Measurements from ENCODE around the gene GPR158.

The GPR158 gene

DNA sequence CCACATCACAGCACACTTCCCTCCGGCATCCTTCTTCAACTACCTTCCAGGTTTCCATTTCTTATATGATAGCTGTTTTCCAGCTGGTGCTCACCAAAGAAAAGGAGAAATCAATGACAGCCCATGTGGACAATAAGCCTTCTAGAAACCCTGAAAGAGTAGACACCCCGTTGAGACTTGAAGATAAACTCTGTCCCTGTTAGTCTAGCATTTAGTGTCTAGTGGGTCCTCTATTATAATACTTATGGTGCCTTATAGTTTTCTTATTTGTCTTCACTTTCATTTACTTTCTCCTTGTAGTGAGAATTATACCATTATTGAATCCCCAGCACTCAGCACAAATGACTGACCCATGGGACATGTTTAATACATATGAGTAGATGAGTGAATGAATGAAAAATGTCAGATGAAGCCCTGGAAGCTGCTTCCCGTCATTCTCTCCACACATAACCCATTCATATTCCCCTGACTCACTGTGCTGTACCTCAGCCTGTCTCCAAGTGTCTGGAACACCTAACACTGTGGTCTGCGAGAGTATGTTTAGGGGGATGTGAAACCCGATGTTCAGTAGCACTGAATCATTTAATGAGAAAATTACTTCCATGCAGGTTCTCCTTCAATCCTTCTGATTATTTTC is 377.6 kb downstream of the GPR158 start:
- no peak overlapping the region for H3K4me3 ChIP-seq (ENCODE audit: low read depth, low read length)
- H3K27me3 ChIP-seq = no peaks in the 10 kb centered on the region
- H3K9me3 ChIP-seq = no peaks in the 10 kb centered on the region
- no peaks in the 10 kb centered on the region for H3K4me1 ChIP-seq
- TF ChIP-seq, protein P1, sequence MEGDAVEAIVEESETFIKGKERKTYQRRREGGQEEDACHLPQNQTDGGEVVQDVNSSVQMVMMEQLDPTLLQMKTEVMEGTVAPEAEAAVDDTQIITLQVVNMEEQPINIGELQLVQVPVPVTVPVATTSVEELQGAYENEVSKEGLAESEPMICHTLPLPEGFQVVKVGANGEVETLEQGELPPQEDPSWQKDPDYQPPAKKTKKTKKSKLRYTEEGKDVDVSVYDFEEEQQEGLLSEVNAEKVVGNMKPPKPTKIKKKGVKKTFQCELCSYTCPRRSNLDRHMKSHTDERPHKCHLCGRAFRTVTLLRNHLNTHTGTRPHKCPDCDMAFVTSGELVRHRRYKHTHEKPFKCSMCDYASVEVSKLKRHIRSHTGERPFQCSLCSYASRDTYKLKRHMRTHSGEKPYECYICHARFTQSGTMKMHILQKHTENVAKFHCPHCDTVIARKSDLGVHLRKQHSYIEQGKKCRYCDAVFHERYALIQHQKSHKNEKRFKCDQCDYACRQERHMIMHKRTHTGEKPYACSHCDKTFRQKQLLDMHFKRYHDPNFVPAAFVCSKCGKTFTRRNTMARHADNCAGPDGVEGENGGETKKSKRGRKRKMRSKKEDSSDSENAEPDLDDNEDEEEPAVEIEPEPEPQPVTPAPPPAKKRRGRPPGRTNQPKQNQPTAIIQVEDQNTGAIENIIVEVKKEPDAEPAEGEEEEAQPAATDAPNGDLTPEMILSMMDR (IDR thresholded peaks at IDR 0.05; ENCODE audit: low read depth, low read length) = no peak
- no peaks in the 10 kb centered on the region for H3K36me3 ChIP-seq
- no peak for DNase-seq

DNA sequence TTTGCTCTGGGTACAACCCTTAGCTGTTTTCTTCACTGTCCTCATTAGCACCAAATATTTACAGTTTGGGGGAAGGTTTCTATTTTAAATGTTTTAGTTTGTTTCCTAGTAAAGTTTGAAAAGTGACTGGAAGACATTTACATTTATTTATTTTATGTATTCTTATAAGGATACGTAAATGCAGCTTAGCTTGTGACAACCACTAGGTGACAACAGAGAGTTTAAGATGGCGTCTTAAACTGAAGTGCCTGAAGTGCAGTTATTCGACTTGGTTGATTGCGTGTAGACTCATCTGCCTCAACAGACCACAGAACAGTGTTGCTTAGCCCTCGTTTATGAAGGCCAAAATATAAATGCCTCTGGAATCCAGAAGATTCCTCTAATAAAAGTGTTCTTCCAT is 381.1 kb downstream of the GPR158 start:
- Histone ChIP-seq H3K27me3 (no peaks in the 10 kb centered on the region), H3K4me1 (no peaks in the 10 kb centered on the region), H3K4me3 (ENCODE audit: low read depth, low read length) (no peak overlapping the region), H3K9me3 (no peaks in the 10 kb centered on the region), H3K36me3 (no peaks in the 10 kb centered on the region)
- TF ChIP-seq, protein P1 (IDR thresholded peaks at IDR 0.05; ENCODE audit: low read depth, low read length) = no peak
- DNase-seq = no peak

DNA sequence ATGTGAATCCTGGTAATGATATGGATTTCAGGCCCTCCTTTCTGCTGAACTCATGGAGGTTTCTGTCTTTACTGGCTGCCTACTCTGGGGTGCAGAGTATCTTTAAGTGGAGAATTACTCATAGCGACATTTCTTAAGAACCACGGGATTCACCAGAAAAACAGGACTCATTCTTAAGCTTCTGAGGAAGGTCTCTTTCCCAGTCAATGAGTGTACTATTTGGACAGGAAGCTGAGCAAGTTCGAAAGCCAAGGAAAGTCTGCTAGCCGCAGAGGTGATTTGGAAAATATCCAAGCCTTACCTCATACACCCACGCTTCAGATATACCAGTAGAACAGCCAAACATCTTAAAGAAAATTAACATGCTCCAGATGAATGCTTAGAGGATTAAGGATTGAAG is 381.7 kb downstream of the GPR158 start:
- no peak overlapping the region for H3K4me3 ChIP-seq (ENCODE audit: low read depth, low read length)
- no peaks in the 10 kb centered on the region for H3K27me3 ChIP-seq
- H3K36me3 ChIP-seq = no peaks in the 10 kb centered on the region
- DNase-seq = no peak
- no peaks in the 10 kb centered on the region for H3K4me1 ChIP-seq
- TF ChIP-seq, protein P1 (IDR thresholded peaks at IDR 0.05; ENCODE audit: low read depth, low read length) = no peak
- H3K9me3 ChIP-seq = no peaks in the 10 kb centered on the region

DNA sequence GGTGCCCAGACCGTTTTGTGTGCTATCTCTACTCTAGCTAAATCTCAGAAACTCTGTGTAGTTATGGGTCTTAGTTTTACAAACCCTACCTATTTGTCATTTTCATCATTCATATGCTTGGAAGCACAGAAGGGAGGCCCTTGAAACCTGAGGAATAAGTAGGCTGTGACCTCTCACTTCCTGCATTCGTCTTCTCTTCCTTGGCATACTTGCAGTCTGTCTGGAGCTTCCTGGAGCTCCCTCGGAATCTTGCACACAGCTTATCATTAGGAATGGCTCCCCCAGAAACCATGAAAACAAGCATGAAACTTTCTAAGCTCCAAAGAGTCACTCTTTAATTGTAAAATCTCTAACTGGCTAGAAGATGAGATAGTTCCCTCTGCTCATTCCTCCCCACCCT is 382.3 kb downstream of the GPR158 start:
- no peaks in the 10 kb centered on the region for H3K27me3 ChIP-seq
- no peaks in the 10 kb centered on the region for H3K36me3 ChIP-seq
- H3K9me3 ChIP-seq = no peaks in the 10 kb centered on the region
- no peak overlapping the region for H3K4me3 ChIP-seq (ENCODE audit: low read depth, low read length)
- no peak for DNase-seq
- TF ChIP-seq, protein P1 (IDR thresholded peaks at IDR 0.05; ENCODE audit: low read depth, low read length) = no peak
- no peaks in the 10 kb centered on the region for H3K4me1 ChIP-seq

DNA sequence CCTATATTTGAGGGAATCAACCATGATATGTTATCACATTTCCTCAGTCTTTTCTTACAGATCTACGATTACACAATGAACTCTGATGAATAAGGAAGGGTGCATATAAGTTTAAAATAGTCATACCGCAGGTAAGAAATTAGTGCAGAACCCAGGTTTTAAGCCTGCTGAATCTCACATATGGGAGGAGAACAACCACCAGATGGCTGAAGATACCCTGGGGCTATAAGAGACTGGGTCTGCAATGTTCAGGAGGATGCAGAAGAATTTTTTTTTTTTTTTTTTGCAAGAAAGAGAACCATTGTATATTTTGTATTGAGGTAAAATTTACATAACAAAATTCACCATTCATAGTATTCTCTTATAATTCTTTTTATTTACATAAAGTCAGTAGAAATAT is 387.0 kb downstream of the GPR158 start:
- Histone ChIP-seq H3K36me3 (no peaks in the 10 kb centered on the region), H3K4me1 (no peaks in the 10 kb centered on the region), H3K27me3 (no peaks in the 10 kb centered on the region), H3K4me3 (ENCODE audit: low read depth, low read length) (no peak overlapping the region), H3K9me3 (no peaks in the 10 kb centered on the region)
- TF ChIP-seq, protein P1 (IDR thresholded peaks at IDR 0.05; ENCODE audit: low read depth, low read length) = no peak
- peak; percentile 5 for DNase-seq

DNA sequence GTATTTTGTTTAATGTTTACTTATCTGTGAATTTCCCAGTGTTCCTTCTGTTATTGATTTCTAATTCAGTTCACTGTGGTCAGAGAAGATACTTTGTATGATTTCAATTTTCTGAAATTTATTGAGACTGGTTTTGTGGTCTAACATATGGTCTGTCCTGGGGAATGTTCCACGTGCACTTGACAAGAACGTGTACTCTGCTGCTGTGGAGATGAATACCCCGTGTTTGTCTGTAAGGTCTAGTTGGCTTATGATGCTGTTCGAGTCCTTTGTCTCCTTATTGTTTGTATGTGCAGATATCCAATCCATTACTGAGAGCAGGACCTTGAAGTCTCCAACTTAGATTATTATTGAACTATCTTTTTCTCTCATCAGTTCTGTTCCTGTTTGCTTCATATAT is 387.7 kb downstream of the GPR158 start:
- Histone ChIP-seq H3K9me3 (no peaks in the 10 kb centered on the region), H3K27me3 (no peaks in the 10 kb centered on the region), H3K4me1 (no peaks in the 10 kb centered on the region), H3K36me3 (no peaks in the 10 kb centered on the region), H3K4me3 (ENCODE audit: low read depth, low read length) (no peak overlapping the region)
- no peak for DNase-seq
- TF ChIP-seq, protein P1 (IDR thresholded peaks at IDR 0.05; ENCODE audit: low read depth, low read length) = no peak

Measured in BE2C (cell line).